Medulla oblongata (tissue), 1 donor: ENCODE results near the gene MYOM1.
A peak's percentile ranks its signal among the peaks of the same experiment; 100 is the strongest.
"Not testable (repeated sequence)": the region's sequence is repeated elsewhere in the genome, so short reads cannot be mapped to it uniquely, and the experiment has no call there.

Experiments
- DNase-seq: peaks from one replicate; pipeline ENCODE4 v3.0.0-alpha.2; 2015; ENCODE audit errors: extremely low spot score

Gene MYOM1

GRCh38 chr18:3058328-3059191 lies 161.2 kb downstream of the MYOM1 start:
- DNase-seq, result no peak

GRCh38 chr18:3057526-3057925 lies 162.2 kb downstream of the MYOM1 start:
- DNase-seq, result no peak

GRCh38 chr18:3056311-3056710 lies 163.5 kb downstream of the MYOM1 start:
- DNase-seq, result no peak

GRCh38 chr18:3055816-3056215 lies 164.0 kb downstream of the MYOM1 start:
- DNase-seq, result no peak

- no peak for DNase-seq
These were observed 164.5 kb downstream of the MYOM1 start for GRCh38 chr18:3055186-3055728.

- DNase-seq, result no peak
These were observed 165.0 kb downstream of the MYOM1 start for GRCh38 chr18:3054780-3055179.

GRCh38 chr18:3054214-3054613 lies 165.6 kb downstream of the MYOM1 start:
- no peak for DNase-seq

- DNase-seq, result no peak
These were observed 166.7 kb downstream of the MYOM1 start for GRCh38 chr18:3053081-3053480.

- no peak for DNase-seq
These were observed 167.4 kb downstream of the MYOM1 start for GRCh38 chr18:3052411-3052758.

- DNase-seq, result no peak
These were observed 167.9 kb downstream of the MYOM1 start for GRCh38 chr18:3051718-3052410.

GRCh38 chr18:3049897-3050454 lies 169.8 kb downstream of the MYOM1 start:
- DNase-seq, result not testable (repeated sequence)

- no peak for DNase-seq
These were observed 170.9 kb downstream of the MYOM1 start for GRCh38 chr18:3048820-3049349.

GRCh38 chr18:3048121-3048520 lies 171.6 kb downstream of the MYOM1 start:
- DNase-seq, result no peak

GRCh38 chr18:3046216-3046808 lies 173.5 kb downstream of the MYOM1 start:
- DNase-seq, result no peak

GRCh38 chr18:3044931-3045698 lies 174.7 kb downstream of the MYOM1 start:
- peak; percentile 36 for DNase-seq

- DNase-seq, result no peak
These were observed 177.4 kb downstream of the MYOM1 start for GRCh38 chr18:3042379-3042778.

GRCh38 chr18:3041843-3042242 lies 177.9 kb downstream of the MYOM1 start:
- no peak for DNase-seq

- DNase-seq, result no peak
These were observed 178.9 kb downstream of the MYOM1 start for GRCh38 chr18:3040881-3041280.

GRCh38 chr18:3040173-3040572 lies 179.6 kb downstream of the MYOM1 start:
- DNase-seq, result no peak

- DNase-seq, result peak; percentile 53
These were observed 182.3 kb downstream of the MYOM1 start for GRCh38 chr18:3037423-3037915.

GRCh38 chr18:3036108-3036507 lies 183.7 kb downstream of the MYOM1 start:
- DNase-seq, result no peak
